B cell (primary cell): ENCODE data around the gene GJA8. TPM values are rescaled to one million over a fixed set of nuclear protein-coding genes. Genes with fewer than 3 reads are reported as not detected.
"Not testable (repeated sequence)": the region's sequence is repeated elsewhere in the genome, so short reads cannot be mapped to it uniquely, and the experiment has no call there.

Experiments
- ATAC-seq: fragments of 200-7000 bp; cut with Tn5 transposase; one replicate; pipeline ENCODE4 v1.10.0; 2021; ENCODE audit warnings: low read depth, mild to moderate bottlenecking, moderate number of reproducible peaks, moderate library complexity
- CTCF ChIA-PET: fragments of 350-600 bp; sonication (Branson Sonifier 250); formaldehyde crosslinking; loops from one replicate; lab custom pipeline; 2021; ENCODE audit warnings: antibody characterized with exemption, inconsistent platforms; lab: Charles Lee
- POLR2A ChIA-PET: fragments of 350-600 bp; sonication (Branson Sonifier 250); formaldehyde crosslinking; loops from one replicate; lab custom pipeline; 2021; ENCODE audit warnings: antibody characterized with exemption; lab: Charles Lee
- DNase-seq: peaks from one replicate; pipeline ENCODE4 v3.0.0; 2013
- H2AFZ ChIP-seq: 2 replicates; pipeline ENCODE4 v1.6.1; 2012; ENCODE audit warnings: mild to moderate bottlenecking, low read depth, low read length; ENCODE audit not compliant: insufficient read depth, poor library complexity, severe bottlenecking
- H3K27ac ChIP-seq, 2 donors: 1 replicate in 1 of 2; 2 replicates in 1 of 2; pipeline ENCODE4 v1.5.1; 2012 to 2013; ENCODE audit warnings: low read length in 2 of 2, mild to moderate bottlenecking in 2 of 2, moderate library complexity in 1 of 2
- H3K27me3 ChIP-seq, 4 experiments: fragments of 200-600 bp in 1 of 4; sonication (generic) in 1 of 4; replicated peaks in 1 of 4; 1 replicate in 2 of 4; 2 replicates in 2 of 4; pipeline versions ENCODE4 v1.6.1 to v1.7.0; 2013 to 2016; ENCODE audit warnings: low read length in 3 of 4, mild to moderate bottlenecking in 2 of 4, mixed read lengths in 1 of 4, moderate library complexity in 1 of 4; ENCODE audit not compliant: insufficient read depth in 4 of 4, control insufficient read depth in 3 of 4; ENCODE audit errors: control extremely low read depth in 1 of 4
- H3K36me3 ChIP-seq, 2 experiments: replicated peaks in 1 of 2; 1 replicate in 1 of 2; 2 replicates in 1 of 2; pipeline versions ENCODE4 v1.6.1 to v1.7.1; 2013; ENCODE audit warnings: low read length in 1 of 2; ENCODE audit not compliant: insufficient read depth in 2 of 2, control insufficient read depth in 1 of 2; ENCODE audit errors: control extremely low read depth in 1 of 2, extremely low read depth in 1 of 2
- H3K4me1 ChIP-seq, 2 donors: fragments of 200-600 bp in 1 of 2; sonication (generic) in 1 of 2; 1 replicate in 1 of 2; 2 replicates in 1 of 2; pipeline versions ENCODE4 v1.5.1 to v1.6.1; 2013 to 2017; ENCODE audit warnings: low read length in 2 of 2; ENCODE audit not compliant: control insufficient read depth in 2 of 2, insufficient read depth in 2 of 2
- H3K4me2 ChIP-seq: replicated peaks from 2 replicates; pipeline ENCODE3; 2012; ENCODE audit warnings: mild to moderate bottlenecking, low read depth, low read length; ENCODE audit not compliant: poor library complexity, severe bottlenecking
- H3K4me3 ChIP-seq, 5 experiments: fragments of 200-600 bp in 1 of 5; sonication (generic) in 1 of 5; 1 replicate in 3 of 5; 2 replicates in 2 of 5; pipeline versions ENCODE4 v1.5.1 to v1.7.0; 2011 to 2016; ENCODE audit warnings: low read length in 4 of 5, mild to moderate bottlenecking in 4 of 5, low read depth in 2 of 5, control low read depth in 1 of 5, moderate library complexity in 1 of 5; ENCODE audit not compliant: insufficient read depth in 1 of 5; ENCODE audit errors: control extremely low read depth in 1 of 5, extremely low read depth in 1 of 5
- H3K79me2 ChIP-seq: fragments of 200-600 bp; sonication (generic); one replicate; pipeline ENCODE4 v1.6.0; 2016; ENCODE audit warnings: low read length; ENCODE audit not compliant: control insufficient read depth, insufficient read depth
- H3K9ac ChIP-seq: fragments of 200-600 bp; sonication (generic); 2 replicates; pipeline ENCODE4 v1.6.1; 2017; ENCODE audit warnings: mild to moderate bottlenecking, low read length, moderate library complexity
- H3K9me3 ChIP-seq, 3 donors: one replicate each; pipeline versions ENCODE4 v1.6.1 to v1.7.1; 2013; ENCODE audit warnings: low read length in 2 of 3; ENCODE audit not compliant: control insufficient read depth in 2 of 3, insufficient read depth in 1 of 3; ENCODE audit errors: control extremely low read depth in 1 of 3
- H4K20me1 ChIP-seq: 2 replicates; pipeline ENCODE4 v1.6.0; 2012; ENCODE audit warnings: mild to moderate bottlenecking, low read length; ENCODE audit not compliant: insufficient read depth, control insufficient read depth, poor library complexity, severe bottlenecking
- H3K27ac Mint-ChIP-seq: one replicate; pipeline ENCODE4 v1.8.0; 2021; ENCODE audit warnings: mixed read lengths
- H3K27me3 Mint-ChIP-seq: one replicate; pipeline ENCODE4 v1.8.0; 2021; ENCODE audit warnings: mixed read lengths
- H3K4me1 Mint-ChIP-seq: one replicate; pipeline ENCODE4 v1.8.0; 2021; ENCODE audit warnings: mixed read lengths
- H3K4me3 Mint-ChIP-seq: one replicate; pipeline ENCODE4 v1.8.0; 2021; ENCODE audit warnings: mixed read lengths
- H3K9me3 Mint-ChIP-seq: one replicate; pipeline ENCODE4 v1.8.0; 2022; ENCODE audit warnings: mixed read lengths; ENCODE audit not compliant: insufficient read depth
- WGBS: methylation state at CpG from one replicate; pipeline ENCODE4 v1.1.5; 2013; ENCODE audit warnings: missing lambda C conversion rate; ENCODE audit not compliant: insufficient coverage; 5-methylcytosine and 5-hydroxymethylcytosine counted together
- intact Hi-C: fragments of 100-400 bp; cut with micrococcal nuclease; formaldehyde crosslinking; loops from one replicate; pipeline ENCODE4 v1.10.0; 2022
- polyA plus RNA-seq: library from polyadenylated mRNA; depleted of rRNA; stranded (reverse); fragments of >200 nt; gene quantifications from 2 replicates; pipeline ENCODE4 v1.2.3, GENCODE V29; 2012
- total RNA-seq, 2 donors: library from RNA; stranded (reverse); fragments of 120-200 nt in 1 of 2; gene quantifications; 1 replicate in 1 of 2; 2 replicates in 1 of 2; pipeline versions ENCODE4 v1.2.3 to v1.2.4, GENCODE V29; 2013 to 2022

Gene GJA8
- total and polyA plus RNA-seq, 2 donors (not counting 1 experiment from before 2014, with no cell fraction given): not detected

DNA sequence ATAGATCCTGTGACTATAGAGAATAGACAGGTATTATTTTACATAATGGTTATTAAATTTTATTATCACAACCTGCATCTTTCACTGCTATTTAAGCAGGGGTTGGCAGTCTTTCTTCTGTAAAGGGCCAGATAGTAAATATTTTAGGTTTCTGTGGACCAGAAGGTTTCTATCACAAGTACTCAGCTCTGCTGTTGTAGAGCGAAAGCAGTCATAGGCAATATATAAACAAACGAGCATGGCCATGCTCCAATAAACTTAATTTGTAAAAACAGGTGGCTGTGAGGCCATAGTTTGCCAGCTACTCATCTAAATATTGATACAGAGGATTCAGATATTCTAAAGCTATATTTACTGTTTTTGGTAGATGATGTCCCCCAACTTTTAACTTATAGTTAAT lies 37.9 kb downstream of the GJA8 start:
- H3K9me3 ChIP-seq, H3K4me1 Mint-ChIP-seq, H4K20me1 ChIP-seq, H3K27me3 ChIP-seq, H3K79me2 ChIP-seq, H2AFZ ChIP-seq, H3K27ac ChIP-seq, intact Hi-C loops, H3K4me1 ChIP-seq, H3K4me3 Mint-ChIP-seq, DNase-seq, H3K9me3 Mint-ChIP-seq, H3K4me2 ChIP-seq, H3K27ac Mint-ChIP-seq, ATAC-seq, H3K9ac ChIP-seq, CTCF ChIA-PET, POLR2A ChIA-PET, H3K4me3 ChIP-seq, H3K27me3 Mint-ChIP-seq, H3K36me3 ChIP-seq: not testable (repeated sequence)
- WGBS: no CpG with 5 or more reads among the region's 2 CpGs

DNA sequence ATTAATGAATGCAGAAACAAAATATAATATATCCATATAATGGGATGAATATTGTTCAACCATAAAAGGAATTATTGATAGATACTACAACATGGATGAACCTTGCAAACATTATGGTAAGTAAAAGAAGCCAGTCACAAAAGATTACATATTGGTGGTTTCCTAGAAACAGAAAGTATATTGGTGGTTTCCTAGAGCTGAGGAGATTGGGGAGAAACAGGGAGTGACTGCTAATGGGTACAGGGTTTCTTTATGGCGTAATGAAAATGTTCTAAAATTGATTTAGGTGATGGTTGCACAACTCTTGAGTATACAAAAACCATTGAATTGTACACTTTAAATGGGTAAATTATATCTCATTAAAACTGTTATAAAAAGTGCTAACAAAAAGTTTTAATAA lies 40.0 kb downstream of the GJA8 start:
- H3K4me3 ChIP-seq, H3K79me2 ChIP-seq, H3K9ac ChIP-seq, H3K9me3 Mint-ChIP-seq, H3K36me3 ChIP-seq, H4K20me1 ChIP-seq, H3K27me3 ChIP-seq, CTCF ChIA-PET, DNase-seq, H3K4me1 Mint-ChIP-seq, H3K27ac ChIP-seq, H2AFZ ChIP-seq, H3K27me3 Mint-ChIP-seq, H3K4me3 Mint-ChIP-seq, ATAC-seq, POLR2A ChIA-PET, H3K4me2 ChIP-seq, H3K9me3 ChIP-seq, H3K27ac Mint-ChIP-seq, H3K4me1 ChIP-seq, intact Hi-C loops: not testable (repeated sequence)
- no CpG with 5 or more reads among the region's 1 CpG for WGBS

DNA sequence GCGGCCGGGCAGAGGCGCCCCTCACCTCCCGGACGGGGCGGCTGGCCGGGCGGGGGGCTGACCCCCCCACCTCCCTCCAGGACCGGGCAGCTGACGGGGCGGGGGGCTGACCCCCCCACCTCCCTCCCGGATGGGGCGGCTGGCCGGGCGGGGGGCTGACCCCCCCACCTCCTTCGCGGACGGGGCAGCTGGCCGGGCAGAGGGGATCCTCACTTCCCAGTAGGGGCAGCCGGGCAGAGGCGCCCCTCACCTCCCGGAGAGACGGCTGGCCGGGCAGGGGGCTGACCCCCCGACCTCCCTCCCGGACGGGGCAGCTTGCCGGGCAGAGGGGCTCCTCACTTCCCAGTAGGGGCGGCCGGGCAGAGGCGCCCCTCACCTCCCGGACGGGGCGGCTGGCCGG lies 46.9 kb downstream of the GJA8 start:
- ATAC-seq, H3K27me3 ChIP-seq, H3K4me1 Mint-ChIP-seq, H3K79me2 ChIP-seq, H3K4me1 ChIP-seq, intact Hi-C loops, H3K4me2 ChIP-seq, H3K4me3 ChIP-seq, H3K27ac ChIP-seq, H3K9me3 ChIP-seq, H3K36me3 ChIP-seq, H4K20me1 ChIP-seq, H2AFZ ChIP-seq, H3K9ac ChIP-seq, POLR2A ChIA-PET, H3K9me3 Mint-ChIP-seq, H3K27ac Mint-ChIP-seq, H3K4me3 Mint-ChIP-seq, CTCF ChIA-PET, H3K27me3 Mint-ChIP-seq, DNase-seq: not testable (repeated sequence)
- 98% methylated on average over 15 of the region's 35 CpGs for WGBS

Other genes starting within 250 kb of the GJA8 start
- 14.2 and 15.7 TPM in 2 replicates for gene ACP6, start 232.3 kb upstream of the GJA8 start, total RNA-seq
- 3.8 and 5.0 TPM in 2 replicates for gene ACP6, start 232.3 kb upstream of the GJA8 start, polyA plus RNA-seq
- gene GJA5, start 142.2 kb upstream of the GJA8 start, total RNA-seq: not detected in 2 replicates
- gene GJA5, start 142.2 kb upstream of the GJA8 start, polyA plus RNA-seq: not detected in 2 replicates
- gene GPR89B, start 25.6 kb downstream of the GJA8 start, total RNA-seq: 20.5 and 22.8 TPM in 2 replicates
- gene GPR89B, start 25.6 kb downstream of the GJA8 start, polyA plus RNA-seq: 20.8 and 22.3 TPM in 2 replicates
- 48.5 and 49.8 TPM in 2 replicates for gene NBPF11, start 249.5 kb downstream of the GJA8 start, total RNA-seq
- gene NBPF11, start 249.5 kb downstream of the GJA8 start, polyA plus RNA-seq: 26.8 and 29.2 TPM in 2 replicates